Stimulated activated CD4-positive, alpha-beta T cell treated with anti-CD3 and anti-CD28 coated beads, TNF-alpha, amount 100 ng/mL, for 4 hours (primary cell): ENCODE results near the gene FAM124A.

ENCODE experiments used
- DNase-seq, 3 experiments: peaks; one replicate each; pipeline ENCODE4 v3.0.0-alpha.2; 2020; ENCODE audit warnings: low read depth in 3 of 3

The FAM124A gene

DNA sequence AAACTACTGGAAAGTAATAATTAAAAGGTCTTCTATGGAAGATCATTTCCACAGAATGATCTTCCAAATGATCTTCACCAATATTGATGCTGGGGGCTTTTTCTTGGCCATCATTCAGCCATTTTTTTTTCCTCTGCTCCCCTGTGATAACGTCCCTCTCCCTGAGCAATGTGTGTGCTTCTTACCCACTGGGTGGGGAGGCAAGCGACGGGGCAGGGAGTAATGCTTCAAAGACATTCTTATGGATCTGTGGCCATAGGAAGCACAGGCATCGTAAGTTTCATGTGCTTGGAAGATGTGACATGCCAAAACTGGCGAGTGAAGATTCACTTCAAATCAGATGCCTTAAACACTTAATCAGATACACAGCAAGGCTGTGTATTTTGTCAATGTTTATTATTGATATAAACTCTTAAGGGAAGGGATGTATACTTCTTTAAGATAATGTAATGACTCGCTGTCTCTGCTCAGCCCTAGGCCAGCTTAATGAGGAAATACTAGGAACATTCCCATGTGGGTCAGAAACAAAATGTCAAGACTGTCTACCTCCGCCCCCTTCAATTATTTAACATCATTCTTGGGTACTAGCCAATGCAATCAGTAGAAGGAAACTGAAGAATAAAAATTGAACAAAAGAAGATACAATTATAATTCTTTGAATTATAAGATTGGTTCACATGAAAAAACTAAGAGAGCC, 83.2 kb downstream of the FAM124A start:
- DNase-seq, result no peak

- no peak for DNase-seq
These were observed 86.6 kb downstream of the FAM124A start for GRCh38 chr13:51308781-51309180.

DNA sequence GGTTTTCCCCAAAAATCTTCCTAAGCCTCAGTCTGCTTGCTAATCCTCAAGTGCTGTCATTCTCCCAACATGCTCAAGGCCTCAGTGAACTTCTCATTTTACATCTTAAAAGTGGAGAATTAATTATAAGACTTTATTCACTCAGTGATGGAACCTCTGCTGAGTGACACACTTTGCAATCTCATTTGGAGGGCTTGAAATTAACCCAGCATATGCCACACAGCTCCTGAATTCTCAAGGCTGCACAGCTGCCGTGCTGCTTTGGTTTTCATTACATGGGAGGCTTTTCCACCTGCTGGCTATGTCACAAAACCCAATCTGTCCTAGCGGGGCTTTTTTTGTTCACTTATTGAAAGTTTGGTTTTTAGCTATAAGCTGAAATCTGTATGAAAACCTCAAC, 89.0 kb downstream of the FAM124A start:
- no peak for DNase-seq

- DNase-seq, result no peak
These were observed 89.8 kb downstream of the FAM124A start for GRCh38 chr13:51311957-51312520.

GRCh38 chr13:51313619-51314018, 91.4 kb downstream of the FAM124A start:
- DNase-seq, result no peak

DNA sequence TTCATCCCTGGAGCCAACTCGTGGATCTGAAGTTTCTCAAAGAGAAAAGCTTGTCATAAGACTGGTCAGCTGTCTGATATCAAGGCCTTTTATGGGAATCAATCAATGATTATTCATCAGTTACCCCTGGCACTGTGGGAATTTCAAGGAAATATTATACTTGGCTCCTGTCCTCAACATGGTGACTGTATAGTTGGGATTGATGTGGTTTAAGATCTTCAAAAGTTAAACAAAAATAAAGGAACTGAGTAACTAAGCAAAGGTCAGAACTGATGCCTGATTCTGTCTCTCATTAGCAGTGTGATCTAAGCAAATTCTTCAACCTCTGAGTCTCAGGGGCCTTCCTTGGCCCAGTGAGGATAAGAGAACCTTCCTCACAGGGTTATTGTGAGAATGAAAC, 95.1 kb downstream of the FAM124A start:
- no peak for DNase-seq

GRCh38 chr13:51318015-51318414, 95.8 kb downstream of the FAM124A start:
- no peak for DNase-seq

GRCh38 chr13:51318876-51319275, 96.7 kb downstream of the FAM124A start:
- DNase-seq, result no peak

DNA sequence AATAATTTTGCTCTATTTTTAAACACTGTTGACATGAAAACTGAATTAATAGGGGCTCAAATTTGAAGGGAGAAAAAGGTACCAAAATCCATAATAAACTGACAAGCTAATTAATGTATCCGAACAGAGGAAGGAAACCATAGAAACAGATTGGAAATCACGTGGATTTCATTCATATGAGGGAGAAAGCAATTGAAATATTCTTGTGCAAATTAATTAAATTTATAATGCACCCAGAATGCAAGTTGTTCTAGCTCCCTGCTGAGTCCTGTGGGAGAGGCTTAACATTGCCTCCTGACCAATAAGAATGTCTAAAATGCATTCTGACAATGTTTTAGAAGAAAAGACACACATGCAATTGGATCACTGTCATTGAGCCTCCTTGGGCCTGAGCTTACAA, 99.6 kb downstream of the FAM124A start:
- DNase-seq, result no peak

DNA sequence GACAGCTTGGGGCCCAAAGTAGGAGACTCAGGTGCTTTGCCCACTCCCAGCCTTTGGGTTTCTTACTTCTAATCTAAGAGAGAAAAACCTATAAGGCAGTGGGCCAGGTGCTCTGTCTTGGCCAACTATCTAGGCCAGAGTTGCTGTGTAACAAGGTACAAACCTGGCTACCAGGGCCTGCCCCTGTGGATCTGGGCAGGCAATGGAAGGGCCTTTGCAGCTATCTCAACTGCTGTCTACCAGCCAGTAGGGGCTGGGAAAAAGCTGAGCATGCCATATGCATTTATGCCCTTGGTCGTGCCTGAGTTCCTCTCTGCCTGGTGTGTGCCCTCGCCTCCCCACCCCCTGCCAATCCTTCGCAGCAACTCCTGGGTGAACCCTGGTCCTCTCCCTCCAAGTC, 100.6 kb downstream of the FAM124A start:
- DNase-seq, result no peak

- no peak for DNase-seq
These were observed 101.8 kb downstream of the FAM124A start for GRCh38 chr13:51323824-51324511.

- DNase-seq, result no peak
These were observed 102.7 kb downstream of the FAM124A start for GRCh38 chr13:51324714-51325420.

DNA sequence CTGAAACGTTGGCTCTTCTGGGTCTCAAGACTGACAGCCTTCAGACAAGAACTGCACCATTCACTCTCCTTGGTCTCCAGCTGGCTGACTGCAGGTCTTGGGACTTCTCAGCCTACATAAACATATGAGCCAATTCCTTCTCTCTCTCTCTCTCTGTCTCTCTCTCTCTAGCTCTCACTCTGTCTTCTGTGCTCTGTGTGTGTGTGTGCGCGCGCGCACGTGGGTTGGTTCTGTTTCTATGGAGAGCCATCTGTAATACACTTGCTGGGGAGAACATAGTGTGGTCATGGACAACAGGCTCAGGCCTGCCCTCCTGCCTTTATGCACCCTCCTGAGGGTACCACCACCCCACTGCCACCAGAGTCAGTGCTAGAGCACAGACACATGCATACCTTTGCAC, 103.6 kb downstream of the FAM124A start:
- DNase-seq, result no peak

DNA sequence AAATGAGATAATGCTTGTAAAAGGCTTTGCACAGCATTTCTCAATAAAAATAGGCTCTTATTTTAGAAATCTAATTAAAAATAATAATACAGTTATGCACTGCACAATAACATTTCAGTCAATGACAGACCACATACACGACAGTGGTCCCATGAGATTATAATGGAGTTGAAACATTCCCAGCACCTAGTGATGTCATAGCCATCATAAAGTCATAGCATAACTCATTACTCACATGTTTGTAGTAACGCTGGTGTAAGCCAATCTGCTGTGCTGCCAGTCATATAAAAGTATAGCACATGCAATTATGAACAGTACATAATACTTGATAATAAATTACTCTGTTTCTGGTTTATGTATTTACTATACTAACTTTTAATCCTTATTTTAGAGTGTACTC, 104.6 kb downstream of the FAM124A start:
- no peak for DNase-seq

DNA sequence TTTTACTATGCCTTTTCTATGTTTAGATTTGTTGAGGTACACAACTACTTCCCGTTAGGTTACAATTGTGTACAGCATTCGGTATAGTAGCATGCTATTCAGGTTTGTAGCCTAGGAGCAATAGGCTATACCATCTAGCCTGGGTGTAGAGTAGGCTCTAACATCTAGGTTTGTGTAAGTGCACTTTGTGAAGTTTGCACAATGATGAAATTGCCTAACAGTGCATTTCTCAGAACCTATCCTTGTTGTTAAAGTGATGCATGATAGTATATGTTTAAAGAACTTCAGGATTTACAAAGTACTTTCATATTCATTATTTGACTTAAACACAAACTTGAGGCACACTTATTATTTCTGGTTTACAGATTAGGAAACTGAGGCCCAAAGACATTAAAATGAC, 105.8 kb downstream of the FAM124A start:
- DNase-seq, result no peak

- no peak for DNase-seq
These were observed 106.3 kb downstream of the FAM124A start for GRCh38 chr13:51328488-51328887.

- DNase-seq, result no peak
These were observed 107.4 kb downstream of the FAM124A start for GRCh38 chr13:51329606-51330005.

- no peak for DNase-seq
These were observed 108.6 kb downstream of the FAM124A start for GRCh38 chr13:51330791-51331190.

DNA sequence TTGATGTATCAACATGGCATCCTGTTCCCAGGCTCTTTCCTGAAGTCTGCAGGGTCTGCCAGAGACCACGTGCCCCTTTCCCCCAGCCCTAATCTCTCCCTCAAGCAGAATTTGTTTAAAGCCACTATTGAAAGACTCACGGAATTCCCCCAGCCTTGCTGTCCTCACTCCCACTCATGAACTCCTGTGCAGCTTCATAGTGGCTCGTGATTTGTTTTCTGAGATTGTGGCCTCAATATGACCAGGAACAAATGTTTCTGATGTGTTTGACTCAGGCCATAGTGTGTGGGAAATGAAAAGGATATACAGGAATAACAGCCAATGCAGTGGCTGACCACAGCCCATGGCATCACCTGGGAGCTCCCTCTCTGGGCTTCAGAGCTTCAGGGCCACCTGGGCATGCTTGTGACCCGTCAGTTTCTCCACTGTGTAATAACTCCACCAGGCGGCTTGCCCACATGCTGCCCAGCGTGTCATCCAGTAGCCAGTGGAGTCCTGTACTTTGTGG, 109.2 kb downstream of the FAM124A start:
- no peak for DNase-seq

DNA sequence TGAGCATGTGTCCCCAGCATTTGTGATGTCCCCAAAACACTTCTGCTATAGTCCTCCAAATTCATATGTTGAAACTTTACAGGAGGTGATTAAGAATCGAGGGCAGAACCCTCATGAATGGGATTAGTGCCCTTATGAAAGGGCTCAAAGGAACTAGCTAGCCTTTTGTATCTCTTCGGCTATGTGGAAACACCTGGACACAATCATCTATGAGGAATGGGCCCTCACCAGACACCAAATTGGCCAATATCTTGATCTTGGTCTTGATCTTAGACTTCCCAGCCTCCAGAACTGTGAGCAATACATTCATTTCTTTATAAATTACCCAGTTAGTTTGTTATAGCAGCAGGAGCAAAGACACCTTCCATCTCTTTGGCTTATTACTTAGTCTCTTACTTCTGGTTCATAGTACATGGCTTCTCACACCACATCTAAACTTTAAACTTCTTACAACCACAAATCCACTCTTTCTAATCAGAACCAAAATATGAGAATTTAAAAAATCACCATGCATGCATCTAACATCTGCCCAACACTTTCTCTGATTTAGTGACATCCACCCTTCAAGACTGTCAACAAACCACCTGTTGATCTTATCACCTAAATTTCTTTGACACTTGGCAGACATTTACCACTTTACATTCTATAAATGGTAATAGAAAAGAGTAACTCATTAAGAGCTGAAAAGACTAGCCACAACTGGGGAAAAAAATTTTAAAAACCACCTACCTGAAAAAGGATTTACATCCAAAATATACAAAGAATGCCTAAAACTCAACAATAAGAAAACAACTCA, 110.6 kb downstream of the FAM124A start:
- no peak for DNase-seq

- no peak for DNase-seq
These were observed 111.2 kb downstream of the FAM124A start for GRCh38 chr13:51333421-51333820.

- no peak for DNase-seq
These were observed 111.6 kb downstream of the FAM124A start for GRCh38 chr13:51333826-51334225.
